H9 (cell line): ENCODE results near the gene LRPAP1. TPM values are rescaled to one million over a fixed set of nuclear protein-coding genes. Genes with fewer than 3 reads are reported as not detected.
"Not testable (repeated sequence)": the region's sequence is repeated elsewhere in the genome, so short reads cannot be mapped to it uniquely, and the experiment has no call there.

Experiments used
- DNase-seq: peaks from one replicate; pipeline ENCODE4 v3.0.0-alpha.2; 2017
- H2AFZ ChIP-seq: one replicate; pipeline ENCODE4 v1.6.1; 2013; ENCODE audit warnings: mild to moderate bottlenecking, low read length, control low read depth, moderate library complexity
- H2AK5ac ChIP-seq: 2 replicates; pipeline ENCODE4 v1.6.1; 2013; ENCODE audit warnings: low read length, control low read depth, mixed read lengths; ENCODE audit not compliant: insufficient read length
- H2BK120ac ChIP-seq: one replicate; pipeline ENCODE4 v1.6.1; 2013; ENCODE audit warnings: low read depth, mild to moderate bottlenecking, low read length, control low read depth, inconsistent platforms; ENCODE audit not compliant: poor library complexity, severe bottlenecking
- H2BK12ac ChIP-seq: 2 replicates; pipeline ENCODE4 v1.6.1; 2013; ENCODE audit warnings: low read length, control low read depth, mixed read lengths, low read depth; ENCODE audit not compliant: insufficient read length
- H2BK15ac ChIP-seq: 2 replicates; pipeline ENCODE4 v1.6.1; 2013; ENCODE audit warnings: low read depth, low read length, control low read depth
- H2BK20ac ChIP-seq: one replicate; pipeline ENCODE4 v1.6.1; 2013; ENCODE audit warnings: low read depth, mild to moderate bottlenecking, low read length, control low read depth, inconsistent platforms; ENCODE audit not compliant: poor library complexity, severe bottlenecking
- H2BK5ac ChIP-seq: 2 replicates; pipeline ENCODE4 v1.6.1; 2013; ENCODE audit warnings: low read length, control low read depth, mixed read lengths; ENCODE audit not compliant: insufficient read length
- H3K14ac ChIP-seq: 2 replicates; pipeline ENCODE4 v1.6.1; 2013; ENCODE audit warnings: low read length, control low read depth; ENCODE audit not compliant: insufficient read depth
- H3K18ac ChIP-seq: 2 replicates; pipeline ENCODE4 v1.6.1; 2013; ENCODE audit warnings: low read depth, mild to moderate bottlenecking, mixed read lengths, low read length, control low read depth; ENCODE audit not compliant: insufficient read length
- H3K23ac ChIP-seq: 2 replicates; pipeline ENCODE4 v1.6.1; 2013; ENCODE audit warnings: low read length, control low read depth, mixed read lengths, low read depth; ENCODE audit not compliant: insufficient read length
- H3K23me2 ChIP-seq: 2 replicates; pipeline ENCODE4 v1.6.1; 2013; ENCODE audit warnings: low read depth, mild to moderate bottlenecking, mixed read lengths, low read length, control low read depth; ENCODE audit not compliant: insufficient read length, poor library complexity, severe bottlenecking
- H3K27ac ChIP-seq: 2 replicates; pipeline ENCODE4 v1.5.1; 2013; ENCODE audit warnings: low read length, control low read depth, mixed read lengths, low read depth; ENCODE audit not compliant: insufficient read length
- H3K27me3 ChIP-seq: 2 replicates; pipeline ENCODE4 v1.6.1; 2013; ENCODE audit warnings: low read length, control low read depth, inconsistent platforms; ENCODE audit not compliant: insufficient read depth
- H3K4ac ChIP-seq: 2 replicates; pipeline ENCODE4 v1.6.1; 2013; ENCODE audit warnings: low read depth, mild to moderate bottlenecking, control low read depth, inconsistent platforms, low read length, moderate library complexity
- H3K4me1 ChIP-seq: 2 replicates; pipeline ENCODE4 v1.6.1; 2013; ENCODE audit warnings: low read length, control low read depth, inconsistent platforms; ENCODE audit not compliant: insufficient read depth
- H3K4me2 ChIP-seq: 2 replicates; pipeline ENCODE4 v1.6.1; 2013; ENCODE audit warnings: low read length, control low read depth, mixed read lengths; ENCODE audit not compliant: insufficient read length, insufficient read depth
- H3K56ac ChIP-seq: 2 replicates; pipeline ENCODE4 v1.6.1; 2013; ENCODE audit warnings: low read depth, mild to moderate bottlenecking, mixed read lengths, low read length, control low read depth; ENCODE audit not compliant: insufficient read length
- H3K79me1 ChIP-seq: 2 replicates; pipeline ENCODE4 v1.6.1; 2013; ENCODE audit warnings: low read depth, mild to moderate bottlenecking, moderate library complexity, low read length, control low read depth, inconsistent platforms; ENCODE audit not compliant: insufficient read depth, poor library complexity, severe bottlenecking
- H3K79me2 ChIP-seq: 2 replicates; pipeline ENCODE4 v1.6.1; 2013; ENCODE audit warnings: low read length, control low read depth, inconsistent platforms; ENCODE audit not compliant: insufficient read depth
- H3K9ac ChIP-seq: 2 replicates; pipeline ENCODE4 v1.6.1; 2013; ENCODE audit warnings: low read length, control low read depth, mixed read lengths; ENCODE audit not compliant: insufficient read length; ENCODE audit errors: extremely low read depth
- H3K9me3 ChIP-seq: one replicate; pipeline ENCODE4 v1.6.1; 2013; ENCODE audit warnings: low read depth, low read length, inconsistent platforms; ENCODE audit not compliant: control insufficient read depth
- H3T11ph ChIP-seq: one replicate; pipeline ENCODE4 v1.6.1; 2013; ENCODE audit warnings: mild to moderate bottlenecking, low read length, control low read depth, inconsistent platforms
- H4K20me1 ChIP-seq: one replicate; pipeline ENCODE4 v1.6.1; 2013; ENCODE audit not compliant: control insufficient read depth, insufficient read length, insufficient read depth
- H4K5ac ChIP-seq: 2 replicates; pipeline ENCODE4 v1.6.1; 2013; ENCODE audit warnings: low read depth, mild to moderate bottlenecking, mixed read lengths, low read length, control low read depth; ENCODE audit not compliant: insufficient read length
- H4K8ac ChIP-seq: replicated peaks from 2 replicates; pipeline ENCODE4 v1.6.1; 2013; ENCODE audit warnings: low read length, control low read depth, mixed read lengths, low read depth; ENCODE audit not compliant: insufficient read length
- H4K91ac ChIP-seq: 2 replicates; pipeline ENCODE4 v1.6.1; 2013; ENCODE audit warnings: low read depth, mild to moderate bottlenecking, moderate library complexity, mixed read lengths, low read length, control low read depth; ENCODE audit not compliant: insufficient read length
- H3K27ac Mint-ChIP-seq, 3 experiments: 2 replicates in 2 of 3; 3 replicates in 1 of 3; pipeline ENCODE4 v1.8.0; 2020 to 2021; ENCODE audit warnings: mixed read lengths in 3 of 3, mild to moderate bottlenecking in 1 of 3, moderate library complexity in 1 of 3
- H3K27me3 Mint-ChIP-seq: 2 replicates; pipeline ENCODE4 v1.8.0; 2021; ENCODE audit warnings: low read depth, mild to moderate bottlenecking, moderate library complexity, mixed read lengths
- H3K36me3 Mint-ChIP-seq, 3 experiments: 2 replicates in 2 of 3; 3 replicates in 1 of 3; pipeline ENCODE4 v1.8.0; 2020 to 2021; ENCODE audit warnings: low read depth in 3 of 3, mixed read lengths in 3 of 3; ENCODE audit not compliant: insufficient read depth in 1 of 3
- H3K4me1 Mint-ChIP-seq, 2 experiments: 2 replicates each; pipeline ENCODE4 v1.8.0; 2020; ENCODE audit warnings: mixed read lengths in 2 of 2
- H3K4me3 Mint-ChIP-seq, 2 experiments: 2 replicates in 1 of 2; 3 replicates in 1 of 2; pipeline ENCODE4 v1.8.0; 2020 to 2021; ENCODE audit warnings: mild to moderate bottlenecking in 2 of 2, mixed read lengths in 2 of 2, moderate library complexity in 1 of 2
- H3K9me3 Mint-ChIP-seq, 2 experiments: 2 replicates in 1 of 2; 3 replicates in 1 of 2; pipeline ENCODE4 v1.8.0; 2020; ENCODE audit warnings: mild to moderate bottlenecking in 2 of 2, mixed read lengths in 2 of 2, moderate library complexity in 1 of 2
- WGBS: extraction: QIAGEN DNeasy Blood & Tissue Kit; methylation state at CpG from one replicate; pipeline ENCODE4 v1.1.7; 2013; ENCODE audit warnings: missing lambda C conversion rate, low lambda C conversion rate, mixed read lengths; ENCODE audit not compliant: insufficient read length; ENCODE audit errors: extremely low coverage; 5-methylcytosine and 5-hydroxymethylcytosine counted together
- total RNA-seq: library from RNA; stranded (reverse); gene quantifications from 2 replicates; pipeline ENCODE4 v1.2.1, GENCODE V29; 2021

Gene LRPAP1
- total RNA-seq, 1 experiment from 2014 or later, result 85.9 TPM

DNA sequence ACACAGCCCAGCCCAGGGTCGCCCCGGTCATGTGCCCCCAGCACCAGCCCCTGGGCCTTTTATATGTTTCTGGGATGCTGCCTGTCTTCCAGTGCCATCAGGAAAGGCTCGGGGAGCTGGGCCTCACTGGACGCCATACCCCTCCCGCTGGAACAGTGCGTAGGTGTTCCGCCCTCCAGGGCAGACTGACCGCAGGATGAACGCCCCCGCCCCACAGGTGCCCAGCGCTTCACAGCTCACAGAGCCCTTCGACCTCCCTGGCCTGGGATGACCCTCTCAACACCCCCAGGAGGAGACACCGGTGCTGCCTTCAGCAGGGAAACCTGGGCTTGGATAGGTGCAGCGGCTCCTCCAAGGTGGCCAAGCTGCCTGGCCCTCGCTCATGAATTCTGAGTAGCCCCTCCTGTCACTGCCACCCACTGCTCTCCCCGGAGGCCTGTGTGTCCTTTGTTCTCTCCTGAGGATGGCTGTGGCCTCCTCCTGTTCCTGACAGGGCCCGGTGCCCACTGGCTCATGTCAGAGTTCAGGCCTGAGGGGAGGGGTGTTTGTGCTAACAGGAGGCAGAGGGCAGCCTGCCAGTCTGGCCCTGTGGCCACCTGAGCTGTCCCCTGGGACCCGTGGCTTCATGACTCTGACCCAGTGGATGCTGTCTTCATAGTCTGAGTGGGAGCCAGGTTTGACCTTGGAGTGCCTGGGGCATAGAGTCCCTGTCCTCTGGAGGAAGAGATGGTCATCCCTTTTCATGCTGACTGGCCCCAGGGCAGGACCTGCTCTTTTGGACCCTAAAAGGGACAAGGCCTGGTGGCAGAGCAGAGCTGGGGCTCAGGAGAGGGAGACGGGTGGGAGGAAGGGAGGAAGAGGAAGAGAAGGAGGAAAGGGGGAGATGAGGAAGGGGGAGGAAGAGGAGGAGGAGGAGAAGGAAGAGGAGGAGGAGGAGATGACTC lies 43.5 kb upstream of the LRPAP1 start:
- H3K27ac ChIP-seq, H4K8ac ChIP-seq, H3K4me1 ChIP-seq, H3K4me1 Mint-ChIP-seq, H3K9me3 Mint-ChIP-seq, H3K14ac ChIP-seq, H2BK15ac ChIP-seq, H2BK120ac ChIP-seq, H3K23me2 ChIP-seq, H2BK5ac ChIP-seq, H3K23ac ChIP-seq, H4K91ac ChIP-seq, DNase-seq, H2AFZ ChIP-seq, H3K4ac ChIP-seq, H2BK20ac ChIP-seq, H3K4me2 ChIP-seq, H3K79me2 ChIP-seq, H3K18ac ChIP-seq, H3K27me3 ChIP-seq, H2AK5ac ChIP-seq, H3T11ph ChIP-seq, H2BK12ac ChIP-seq, H3K9ac ChIP-seq, H3K4me3 Mint-ChIP-seq, H4K5ac ChIP-seq, H3K79me1 ChIP-seq, H3K56ac ChIP-seq, H3K27ac Mint-ChIP-seq, H3K36me3 Mint-ChIP-seq, H3K9me3 ChIP-seq, H4K20me1 ChIP-seq: not testable (repeated sequence)
- no CpG with 5 or more reads among the region's 19 CpGs for WGBS
- H3K27me3 Mint-ChIP-seq, result peaks cover 50% of the 10 kb centered on the region

DNA sequence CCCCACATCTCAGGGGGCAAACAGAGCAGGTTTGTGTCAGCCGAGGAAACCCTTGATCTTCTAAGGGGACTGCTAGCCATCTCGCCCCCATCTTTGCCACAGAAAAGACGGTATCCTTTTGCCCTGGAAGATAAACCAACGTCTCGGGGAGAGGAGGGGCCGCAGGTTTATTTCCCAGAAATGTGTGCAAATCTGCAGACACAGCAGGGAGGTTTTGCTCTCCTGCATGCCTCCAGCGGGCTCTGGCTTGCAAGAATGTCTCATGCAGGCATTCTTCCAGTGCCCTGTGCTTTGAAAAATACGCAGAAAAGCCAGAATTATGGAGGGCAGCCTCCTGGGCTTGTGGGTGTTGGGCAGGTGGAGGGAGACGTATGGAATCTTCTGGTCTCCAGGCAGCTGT lies 42.6 kb upstream of the LRPAP1 start:
- not testable (repeated sequence) for H3K79me2 ChIP-seq, H3K27me3 ChIP-seq, H3K36me3 Mint-ChIP-seq, H3K4me1 Mint-ChIP-seq, H4K8ac ChIP-seq, H3K4me1 ChIP-seq, DNase-seq, H3K9me3 Mint-ChIP-seq, H2BK5ac ChIP-seq, H3K9ac ChIP-seq, H3K23me2 ChIP-seq, H2BK15ac ChIP-seq, H2AK5ac ChIP-seq, H3K4ac ChIP-seq, H2AFZ ChIP-seq, H3K27ac ChIP-seq, H3K4me3 Mint-ChIP-seq, H3K4me2 ChIP-seq, H4K5ac ChIP-seq, H3K14ac ChIP-seq, H4K20me1 ChIP-seq, H3K9me3 ChIP-seq, H2BK12ac ChIP-seq, H2BK120ac ChIP-seq, H3K56ac ChIP-seq, H3K79me1 ChIP-seq, H2BK20ac ChIP-seq, H3K23ac ChIP-seq, H4K91ac ChIP-seq, H3K18ac ChIP-seq, H3T11ph ChIP-seq
- Mint-ChIP-seq H3K27ac (peak overlapping the region in 1 of 3 experiments; percentile 50; a peak in 1 of 7 replicates), H3K27me3 (peaks cover 49% of the 10 kb centered on the region)
- WGBS, result no CpG with 5 or more reads among the region's 9 CpGs
